Measurements from ENCODE around the gene SMCHD1. TPM values are rescaled to one million over a fixed set of nuclear protein-coding genes. Genes with fewer than 3 reads are reported as not detected.

SMCHD1 gene
- total RNA-seq, 1 donor from 2014 or later = 71.2 TPM

DNA sequence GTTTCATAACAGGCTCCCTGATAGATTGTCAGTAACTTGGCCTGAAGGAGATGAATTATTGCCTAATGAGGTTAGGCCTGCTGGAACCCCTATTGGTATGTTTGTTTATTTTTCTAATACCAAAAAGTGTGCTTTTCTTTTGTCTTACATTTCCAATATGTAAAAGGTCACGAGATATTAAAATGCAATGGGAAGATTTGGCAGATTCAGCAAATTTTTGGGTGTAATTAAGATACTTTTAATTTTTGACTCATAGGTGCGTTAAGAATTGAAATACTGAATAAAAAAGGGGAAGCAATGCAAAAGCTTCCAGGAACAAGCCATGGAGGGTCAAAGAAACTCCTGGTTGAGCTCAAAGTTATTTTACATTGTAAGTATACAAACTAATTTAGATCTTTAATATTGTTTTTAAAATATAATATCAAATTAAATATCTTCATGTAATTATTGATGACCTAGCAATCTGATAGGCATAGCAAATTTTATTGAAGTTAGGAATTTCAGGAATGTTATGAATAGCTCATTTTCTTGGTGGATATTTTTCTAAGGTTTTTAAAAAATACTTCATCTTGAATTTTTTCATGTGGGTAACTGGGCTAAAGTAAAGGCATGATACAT lies 52.1 kb downstream of the SMCHD1 start:
- no peak for DNase-seq (ENCODE audit: low spot score in 2 of 2, unreplicated experiment in 2 of 2)
- H3K27ac Mint-ChIP-seq = no peak overlapping the region
- no peaks in the 10 kb centered on the region for H3K9me3 Mint-ChIP-seq
- no peak overlapping the region for H3K4me3 Mint-ChIP-seq
- TF ChIP-seq, protein P1, sequence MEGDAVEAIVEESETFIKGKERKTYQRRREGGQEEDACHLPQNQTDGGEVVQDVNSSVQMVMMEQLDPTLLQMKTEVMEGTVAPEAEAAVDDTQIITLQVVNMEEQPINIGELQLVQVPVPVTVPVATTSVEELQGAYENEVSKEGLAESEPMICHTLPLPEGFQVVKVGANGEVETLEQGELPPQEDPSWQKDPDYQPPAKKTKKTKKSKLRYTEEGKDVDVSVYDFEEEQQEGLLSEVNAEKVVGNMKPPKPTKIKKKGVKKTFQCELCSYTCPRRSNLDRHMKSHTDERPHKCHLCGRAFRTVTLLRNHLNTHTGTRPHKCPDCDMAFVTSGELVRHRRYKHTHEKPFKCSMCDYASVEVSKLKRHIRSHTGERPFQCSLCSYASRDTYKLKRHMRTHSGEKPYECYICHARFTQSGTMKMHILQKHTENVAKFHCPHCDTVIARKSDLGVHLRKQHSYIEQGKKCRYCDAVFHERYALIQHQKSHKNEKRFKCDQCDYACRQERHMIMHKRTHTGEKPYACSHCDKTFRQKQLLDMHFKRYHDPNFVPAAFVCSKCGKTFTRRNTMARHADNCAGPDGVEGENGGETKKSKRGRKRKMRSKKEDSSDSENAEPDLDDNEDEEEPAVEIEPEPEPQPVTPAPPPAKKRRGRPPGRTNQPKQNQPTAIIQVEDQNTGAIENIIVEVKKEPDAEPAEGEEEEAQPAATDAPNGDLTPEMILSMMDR (IDR thresholded peaks at IDR 0.05; ENCODE audit: unreplicated experiment) = no peak
- peaks cover 58% of the 10 kb centered on the region for H3K36me3 Mint-ChIP-seq
- H3K4me1 Mint-ChIP-seq = no peaks in the 10 kb centered on the region
- H3K27me3 Mint-ChIP-seq (ENCODE audit: low read depth) = no peaks in the 10 kb centered on the region

DNA sequence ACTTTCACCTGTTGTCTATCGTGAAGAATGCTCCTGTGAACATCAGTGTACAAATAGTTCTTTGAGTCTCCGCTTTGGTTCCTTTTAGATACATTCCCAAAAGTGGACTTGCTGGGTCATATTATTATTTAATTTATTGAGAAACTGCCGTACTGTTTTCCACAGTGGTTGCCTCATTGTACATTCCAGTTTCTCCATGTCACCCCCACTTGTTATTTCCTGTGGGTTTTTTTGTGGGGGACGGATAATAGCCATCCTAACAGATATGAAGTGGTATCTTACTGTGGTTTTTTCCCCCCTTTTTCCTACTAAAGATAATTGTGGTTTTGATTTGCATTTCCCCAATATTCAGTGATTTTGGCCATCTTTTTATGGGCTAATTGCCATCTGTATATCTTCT lies 53.8 kb downstream of the SMCHD1 start:
- DNase-seq (ENCODE audit: low spot score in 2 of 2, unreplicated experiment in 2 of 2) = no peak
- H3K9me3 Mint-ChIP-seq = no peaks in the 10 kb centered on the region
- peaks cover 57% of the 10 kb centered on the region for H3K36me3 Mint-ChIP-seq
- no peak overlapping the region for H3K27ac Mint-ChIP-seq
- TF ChIP-seq, protein P1 (IDR thresholded peaks at IDR 0.05; ENCODE audit: unreplicated experiment) = no peak
- H3K4me1 Mint-ChIP-seq = no peaks in the 10 kb centered on the region
- H3K27me3 Mint-ChIP-seq (ENCODE audit: low read depth) = no peaks in the 10 kb centered on the region
- H3K4me3 Mint-ChIP-seq = no peak overlapping the region

DNA sequence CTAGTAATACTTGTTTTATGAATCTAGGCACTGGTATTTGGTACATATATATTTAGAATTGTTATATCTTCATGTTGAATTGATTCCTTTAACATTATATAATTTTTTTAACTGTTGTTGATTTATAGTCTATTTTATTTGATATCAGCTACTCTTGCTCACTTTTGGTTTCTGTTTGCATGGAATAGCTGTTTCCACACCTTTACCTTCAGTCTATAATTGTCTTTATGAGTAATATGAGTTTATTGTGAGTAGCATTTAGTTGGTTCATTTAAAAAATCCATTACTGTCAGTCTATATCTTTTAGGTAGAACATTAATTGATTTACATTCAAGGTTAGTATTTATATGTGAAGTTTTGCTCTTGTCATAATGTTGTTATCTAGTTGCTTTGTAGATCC lies 58.6 kb downstream of the SMCHD1 start:
- no peak for DNase-seq (ENCODE audit: low spot score in 2 of 2, unreplicated experiment in 2 of 2)
- TF ChIP-seq, protein P1 (IDR thresholded peaks at IDR 0.05; ENCODE audit: unreplicated experiment) = no peak
- no peaks in the 10 kb centered on the region for H3K27me3 Mint-ChIP-seq (ENCODE audit: low read depth)
- peaks cover 61% of the 10 kb centered on the region for H3K36me3 Mint-ChIP-seq
- no peak overlapping the region for H3K27ac Mint-ChIP-seq
- no peak overlapping the region for H3K4me3 Mint-ChIP-seq
- H3K4me1 Mint-ChIP-seq = no peaks in the 10 kb centered on the region
- H3K9me3 Mint-ChIP-seq = no peaks in the 10 kb centered on the region

DNA sequence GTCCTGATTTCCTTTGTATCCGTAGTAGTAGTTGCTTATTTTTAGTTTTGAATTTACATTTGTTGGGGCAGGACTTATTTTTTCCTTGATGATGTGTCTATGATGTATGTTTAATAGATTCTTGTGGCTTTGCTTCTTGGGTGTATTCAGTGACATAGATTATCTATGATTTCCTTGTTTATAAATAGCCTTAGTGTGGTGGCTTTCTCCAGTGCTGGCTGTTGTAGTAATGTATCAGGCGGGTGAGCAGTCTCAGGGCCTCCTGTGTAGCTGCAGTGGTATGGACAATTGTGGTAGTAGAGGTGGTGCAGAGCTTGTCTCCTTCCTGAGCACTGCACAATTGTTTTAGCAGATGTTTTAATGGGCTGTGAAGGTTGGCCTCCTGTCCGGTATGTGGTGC lies 60.5 kb downstream of the SMCHD1 start:
- Mint-ChIP-seq H3K27me3 (ENCODE audit: low read depth) (no peaks in the 10 kb centered on the region), H3K36me3 (peaks cover 57% of the 10 kb centered on the region), H3K27ac (no peak overlapping the region), H3K9me3 (no peaks in the 10 kb centered on the region), H3K4me3 (no peak overlapping the region), H3K4me1 (no peaks in the 10 kb centered on the region)
- TF ChIP-seq, protein P1 (IDR thresholded peaks at IDR 0.05; ENCODE audit: unreplicated experiment) = no peak
- no peak for DNase-seq (ENCODE audit: low spot score in 2 of 2, unreplicated experiment in 2 of 2)

DNA sequence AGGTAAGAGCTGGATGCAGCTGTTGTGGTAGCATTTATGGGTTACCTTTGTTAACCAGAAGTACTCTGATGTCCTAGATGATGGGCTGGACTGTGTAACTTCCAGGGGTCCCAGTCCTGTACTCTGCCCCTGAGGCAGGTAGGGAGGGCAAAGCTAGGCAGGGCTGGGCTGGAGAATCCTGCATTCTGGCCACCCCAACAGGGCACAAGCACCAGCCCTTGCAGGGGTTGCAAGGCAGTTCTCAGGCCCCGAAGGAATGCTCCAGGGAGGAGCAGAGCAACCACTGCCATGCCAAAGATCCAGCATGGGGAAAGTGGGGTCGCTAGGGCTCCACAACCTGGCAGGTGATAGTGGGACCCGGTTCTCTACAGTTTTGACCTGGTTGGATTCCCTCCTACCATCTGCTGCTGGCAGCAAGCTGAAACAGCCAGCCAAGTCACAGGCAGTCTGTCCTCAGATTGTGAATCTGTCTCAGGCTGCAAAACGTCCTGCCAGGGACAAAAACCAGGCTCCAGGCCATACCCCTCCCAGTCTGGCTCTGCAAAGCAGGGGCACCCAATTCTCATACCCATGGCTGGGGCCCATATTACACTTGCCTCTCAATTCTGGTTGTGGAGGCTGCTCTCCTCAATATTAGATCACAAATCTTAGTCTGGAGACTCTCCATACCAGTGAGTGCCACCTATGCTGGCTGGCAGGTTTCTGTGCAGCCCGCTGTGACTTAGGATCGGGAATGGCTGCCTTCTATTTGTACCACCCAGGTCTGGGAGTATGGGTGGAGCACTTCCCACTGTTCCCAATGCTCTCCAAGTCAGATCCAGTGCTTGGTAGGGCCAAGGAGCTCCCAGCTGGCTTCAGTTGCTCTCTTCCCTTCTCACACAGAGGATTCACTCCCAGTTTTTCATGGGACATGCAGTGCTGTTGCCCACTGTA lies 61.1 kb downstream of the SMCHD1 start:
- DNase-seq (ENCODE audit: low spot score in 2 of 2, unreplicated experiment in 2 of 2) = no peak
- TF ChIP-seq, protein P1 (IDR thresholded peaks at IDR 0.05; ENCODE audit: unreplicated experiment) = no peak
- peaks cover 59% of the 10 kb centered on the region for H3K36me3 Mint-ChIP-seq
- H3K27me3 Mint-ChIP-seq (ENCODE audit: low read depth) = no peaks in the 10 kb centered on the region
- H3K9me3 Mint-ChIP-seq = no peaks in the 10 kb centered on the region
- no peaks in the 10 kb centered on the region for H3K4me1 Mint-ChIP-seq
- no peak overlapping the region for H3K4me3 Mint-ChIP-seq
- H3K27ac Mint-ChIP-seq = no peak overlapping the region
